HepG2 (cell line): Measurements from ENCODE around the gene RAB15. TPM values are rescaled to one million over a fixed set of nuclear protein-coding genes. Genes with fewer than 3 reads are reported as not detected.
A peak's percentile ranks its signal among the peaks of the same experiment; 100 is the strongest.

ENCODE experiments used
- BRD4 ChIP-seq: sonication (generic); formaldehyde crosslinking; IDR thresholded peaks from 2 replicates; pipeline ENCODE4 v1.4.0; 2020; ENCODE audit warnings: missing genetic modification reagents
- GATAD1 ChIP-seq: IDR thresholded peaks from 2 replicates; pipeline ENCODE4 v1.6.1; 2016; ENCODE audit warnings: missing genetic modification reagents, missing compliant biosample characterization
- GATAD2A ChIP-seq: IDR thresholded peaks from 2 replicates; pipeline ENCODE4 v1.6.1; 2016
- HDAC1 ChIP-seq: sonication (generic); formaldehyde crosslinking; IDR thresholded peaks from 2 replicates; pipeline ENCODE4 v1.5.1; 2020; ENCODE audit warnings: mild to moderate bottlenecking, missing genetic modification reagents
- HNF4G ChIP-seq, 2 experiments: sonication (generic) in 1 of 2; formaldehyde crosslinking in 1 of 2; IDR thresholded peaks; 2 replicates each; pipeline versions ENCODE4 v1.4.0 to v1.6.1; 2011 to 2020; ENCODE audit warnings: borderline replicate concordance in 2 of 2, low read depth in 2 of 2, mild to moderate bottlenecking in 2 of 2, low read length in 1 of 2, missing genetic modification reagents in 1 of 2, moderate library complexity in 1 of 2
- IRF2 ChIP-seq: IDR thresholded peaks from 2 replicates; pipeline ENCODE4 v1.6.1; 2018; ENCODE audit warnings: missing genetic modification reagents, missing compliant biosample characterization
- MBNL3 ChIP-seq: fragments of 250-450 bp; sonication (Bioruptor Pico); conservative IDR thresholded peaks from 2 replicates; pipeline ENCODE4 v1.8.0; 2022; ENCODE audit warnings: mild to moderate bottlenecking, inconsistent platforms
- MIER2 ChIP-seq: IDR thresholded peaks from 2 replicates; pipeline ENCODE4 v1.6.1; 2016; ENCODE audit warnings: missing biosample characterization, missing genetic modification reagents
- NCOR1 ChIP-seq: fragments of 200-600 bp; sonication (generic); IDR thresholded peaks from 2 replicates; pipeline ENCODE4 v1.7.0; 2017; ENCODE audit warnings: antibody characterized with exemption, low read length, borderline replicate concordance
- POLR2AphosphoS2 ChIP-seq: IDR thresholded peaks from 2 replicates; pipeline ENCODE4 v1.6.1; 2011; ENCODE audit warnings: low read depth, low read length, improper control_type of control experiment
- SIN3B ChIP-seq: fragments of 150-350 bp; IDR thresholded peaks from 2 replicates; pipeline ENCODE4 v1.6.1; 2014; ENCODE audit warnings: low read length
- SMAD9 ChIP-seq: sonication (generic); formaldehyde crosslinking; IDR thresholded peaks from 2 replicates; pipeline ENCODE4 v1.5.1; 2020; ENCODE audit warnings: mild to moderate bottlenecking, missing genetic modification reagents
- STAG1 ChIP-seq: sonication (generic); formaldehyde crosslinking; IDR thresholded peaks from 2 replicates; pipeline ENCODE4 v1.4.0; 2020; ENCODE audit warnings: missing genetic modification reagents
- TBP ChIP-seq: sonication (generic); formaldehyde crosslinking; IDR thresholded peaks from 2 replicates; pipeline ENCODE4 v1.5.0; 2020; ENCODE audit warnings: missing genetic modification reagents
- ZNF446 ChIP-seq: sonication (generic); formaldehyde crosslinking; IDR thresholded peaks from 2 replicates; pipeline ENCODE4 v1.5.0; 2020; ENCODE audit warnings: mild to moderate bottlenecking, missing genetic modification reagents
- ZNF713 ChIP-seq: sonication (generic); formaldehyde crosslinking; IDR thresholded peaks from 2 replicates; pipeline ENCODE4 v1.4.0; 2020; ENCODE audit warnings: mild to moderate bottlenecking, missing genetic modification reagents
- ZNF720 ChIP-seq: sonication (generic); formaldehyde crosslinking; IDR thresholded peaks from 2 replicates; pipeline ENCODE4 v1.4.0; 2020; ENCODE audit warnings: missing genetic modification reagents
- polyA plus RNA-seq, 8 experiments: library from polyadenylated mRNA; depleted of rRNA in 3 of 8; stranded (reverse) in 7 of 8; unstranded in 1 of 8; fragments of >200 nt; fragmentation: Illumina TruSeq in 4 of 8; extraction: Trizol in 4 of 8; gene quantifications; 2 replicates each; pipeline versions ENCODE4 v1.2.1 to v1.2.3, GENCODE V29; 2011 to 2016; ENCODE audit warnings: low read depth in 4 of 8, missing spikeins in 1 of 8, mixed read lengths in 1 of 8; ENCODE audit not compliant: insufficient read depth in 1 of 8
- total RNA-seq, 5 experiments: library from RNA; depleted of rRNA; stranded (reverse); fragments of >200 nt; fragmentation: Illumina TruSeq; extraction: Trizol; gene quantifications; 2 replicates each; pipeline ENCODE4 v1.2.3, GENCODE V29; 2016; ENCODE audit warnings: low read depth in 1 of 5
- TF ChIP-seq, protein P1 (sequence below): sonication (generic); formaldehyde crosslinking; IDR thresholded peaks from 2 replicates; pipeline ENCODE4 v1.4.0; 2020; ENCODE audit warnings: mild to moderate bottlenecking, missing genetic modification reagents, borderline replicate concordance
- TF ChIP-seq, protein P2 (sequence below): IDR thresholded peaks from 2 replicates; pipeline ENCODE4 v1.6.1; 2016; ENCODE audit warnings: control low read depth
- TF ChIP-seq, protein P3 (sequence below): sonication (generic); formaldehyde crosslinking; conservative IDR thresholded peaks from 2 replicates; pipeline ENCODE4 v1.4.0; 2020; ENCODE audit warnings: mild to moderate bottlenecking, missing genetic modification reagents, moderate library complexity
- TF ChIP-seq, protein P4 (sequence below): sonication (generic); formaldehyde crosslinking; IDR thresholded peaks from 2 replicates; pipeline ENCODE4 v1.8.0; 2022; ENCODE audit warnings: missing genetic modification reagents, low read depth, mild to moderate bottlenecking, borderline replicate concordance
- TF ChIP-seq, protein P5 (sequence below): sonication (generic); formaldehyde crosslinking; IDR thresholded peaks from 2 replicates; pipeline ENCODE4 v1.8.1; 2023; ENCODE audit warnings: mild to moderate bottlenecking, missing genetic modification reagents
- TF ChIP-seq, protein P6 (sequence below): IDR thresholded peaks from 2 replicates; pipeline ENCODE4 v1.6.1; 2012; ENCODE audit warnings: inconsistent platforms

The RAB15 gene
- total and polyA plus RNA-seq, 2 of the 13 experiments (the other 11 are each of a cell fraction or from before 2014, with no cell fraction given) = 7.4 to 18.5 TPM

DNA sequence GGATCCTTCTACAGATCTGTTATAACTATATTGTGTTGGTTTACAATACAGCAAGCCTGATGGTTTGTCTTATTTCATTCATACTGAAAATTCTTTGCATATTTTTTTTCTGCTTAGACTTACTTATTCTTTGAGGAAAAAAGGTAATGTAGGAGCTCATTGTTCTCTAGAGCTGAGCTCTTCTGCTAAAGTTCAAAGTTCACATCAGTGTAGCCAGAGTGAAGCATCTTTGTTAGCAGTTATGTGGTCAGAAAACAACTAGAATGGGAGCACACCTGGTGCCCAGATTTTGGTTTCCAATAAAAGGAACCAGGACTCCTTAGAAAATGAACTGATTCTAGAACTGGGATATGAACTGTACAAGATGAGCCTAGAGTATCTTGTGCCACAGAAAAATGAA, 39.9 kb downstream of the RAB15 start (continued):
- TF ChIP-seq, protein P1, sequence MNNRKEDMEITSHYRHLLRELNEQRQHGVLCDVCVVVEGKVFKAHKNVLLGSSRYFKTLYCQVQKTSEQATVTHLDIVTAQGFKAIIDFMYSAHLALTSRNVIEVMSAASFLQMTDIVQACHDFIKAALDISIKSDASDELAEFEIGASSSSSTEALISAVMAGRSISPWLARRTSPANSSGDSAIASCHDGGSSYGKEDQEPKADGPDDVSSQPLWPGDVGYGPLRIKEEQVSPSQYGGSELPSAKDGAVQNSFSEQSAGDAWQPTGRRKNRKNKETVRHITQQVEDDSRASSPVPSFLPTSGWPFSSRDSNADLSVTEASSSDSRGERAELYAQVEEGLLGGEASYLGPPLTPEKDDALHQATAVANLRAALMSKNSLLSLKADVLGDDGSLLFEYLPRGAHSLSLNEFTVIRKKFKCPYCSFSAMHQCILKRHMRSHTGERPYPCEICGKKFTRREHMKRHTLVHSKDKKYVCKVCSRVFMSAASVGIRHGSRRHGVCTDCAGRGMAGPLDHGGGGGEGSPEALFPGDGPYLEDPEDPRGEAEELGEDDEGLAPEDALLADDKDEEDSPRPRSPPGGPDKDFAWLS (CRISPR knock-in tag) = no peak
- TF ChIP-seq IRF2 (no peak), STAG1 (no peak), TBP (CRISPR knock-in tag) (no peak), SMAD9 (CRISPR knock-in tag) (no peak), SIN3B (no peak), HNF4G (IDR thresholded peaks at IDR 0.05; ENCODE audit: borderline replicate concordance, low read depth, low read length) (peak; percentile 42; the same call in 1 of the 2 replicates), HNF4G (CRISPR knock-in tag; IDR thresholded peaks at IDR 0.05; ENCODE audit: borderline replicate concordance, low read depth) (no peak), NCOR1 (peak; percentile 77; the same call in 1 of the 2 replicates), MIER2 (no peak), ZNF713 (CRISPR knock-in tag) (no peak), GATAD1 (CRISPR knock-in tag) (no peak), MBNL3 (no peak), ZNF720 (no peak), POLR2AphosphoS2 (no peak), HDAC1 (no peak), ZNF446 (CRISPR knock-in tag) (no peak), BRD4 (CRISPR knock-in tag) (no peak), GATAD2A (peak; percentile 56)
- TF ChIP-seq, protein P2, sequence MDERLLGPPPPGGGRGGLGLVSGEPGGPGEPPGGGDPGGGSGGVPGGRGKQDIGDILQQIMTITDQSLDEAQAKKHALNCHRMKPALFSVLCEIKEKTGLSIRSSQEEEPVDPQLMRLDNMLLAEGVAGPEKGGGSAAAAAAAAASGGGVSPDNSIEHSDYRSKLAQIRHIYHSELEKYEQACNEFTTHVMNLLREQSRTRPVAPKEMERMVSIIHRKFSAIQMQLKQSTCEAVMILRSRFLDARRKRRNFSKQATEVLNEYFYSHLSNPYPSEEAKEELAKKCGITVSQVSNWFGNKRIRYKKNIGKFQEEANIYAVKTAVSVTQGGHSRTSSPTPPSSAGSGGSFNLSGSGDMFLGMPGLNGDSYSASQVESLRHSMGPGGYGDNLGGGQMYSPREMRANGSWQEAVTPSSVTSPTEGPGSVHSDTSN (CRISPR knock-in tag) = no peak
- TF ChIP-seq, protein P3, sequence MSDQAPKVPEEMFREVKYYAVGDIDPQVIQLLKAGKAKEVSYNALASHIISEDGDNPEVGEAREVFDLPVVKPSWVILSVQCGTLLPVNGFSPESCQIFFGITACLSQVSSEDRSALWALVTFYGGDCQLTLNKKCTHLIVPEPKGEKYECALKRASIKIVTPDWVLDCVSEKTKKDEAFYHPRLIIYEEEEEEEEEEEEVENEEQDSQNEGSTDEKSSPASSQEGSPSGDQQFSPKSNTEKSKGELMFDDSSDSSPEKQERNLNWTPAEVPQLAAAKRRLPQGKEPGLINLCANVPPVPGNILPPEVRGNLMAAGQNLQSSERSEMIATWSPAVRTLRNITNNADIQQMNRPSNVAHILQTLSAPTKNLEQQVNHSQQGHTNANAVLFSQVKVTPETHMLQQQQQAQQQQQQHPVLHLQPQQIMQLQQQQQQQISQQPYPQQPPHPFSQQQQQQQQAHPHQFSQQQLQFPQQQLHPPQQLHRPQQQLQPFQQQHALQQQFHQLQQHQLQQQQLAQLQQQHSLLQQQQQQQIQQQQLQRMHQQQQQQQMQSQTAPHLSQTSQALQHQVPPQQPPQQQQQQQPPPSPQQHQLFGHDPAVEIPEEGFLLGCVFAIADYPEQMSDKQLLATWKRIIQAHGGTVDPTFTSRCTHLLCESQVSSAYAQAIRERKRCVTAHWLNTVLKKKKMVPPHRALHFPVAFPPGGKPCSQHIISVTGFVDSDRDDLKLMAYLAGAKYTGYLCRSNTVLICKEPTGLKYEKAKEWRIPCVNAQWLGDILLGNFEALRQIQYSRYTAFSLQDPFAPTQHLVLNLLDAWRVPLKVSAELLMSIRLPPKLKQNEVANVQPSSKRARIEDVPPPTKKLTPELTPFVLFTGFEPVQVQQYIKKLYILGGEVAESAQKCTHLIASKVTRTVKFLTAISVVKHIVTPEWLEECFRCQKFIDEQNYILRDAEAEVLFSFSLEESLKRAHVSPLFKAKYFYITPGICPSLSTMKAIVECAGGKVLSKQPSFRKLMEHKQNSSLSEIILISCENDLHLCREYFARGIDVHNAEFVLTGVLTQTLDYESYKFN = 0 out of 2 replicates have a peak, but pooled peaks have one; percentile 30
- TF ChIP-seq, protein P4, sequence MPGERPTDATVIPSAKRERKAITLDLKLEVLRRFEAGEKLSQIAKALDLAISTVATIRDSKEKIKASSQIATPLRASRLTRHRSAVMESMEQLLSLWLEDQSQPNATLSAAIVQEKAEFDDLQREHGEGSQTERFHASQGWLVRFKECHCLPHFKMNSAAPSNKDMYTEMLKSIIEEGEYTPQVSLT (CRISPR knock-in tag) = no peak
- TF ChIP-seq, protein P5, sequence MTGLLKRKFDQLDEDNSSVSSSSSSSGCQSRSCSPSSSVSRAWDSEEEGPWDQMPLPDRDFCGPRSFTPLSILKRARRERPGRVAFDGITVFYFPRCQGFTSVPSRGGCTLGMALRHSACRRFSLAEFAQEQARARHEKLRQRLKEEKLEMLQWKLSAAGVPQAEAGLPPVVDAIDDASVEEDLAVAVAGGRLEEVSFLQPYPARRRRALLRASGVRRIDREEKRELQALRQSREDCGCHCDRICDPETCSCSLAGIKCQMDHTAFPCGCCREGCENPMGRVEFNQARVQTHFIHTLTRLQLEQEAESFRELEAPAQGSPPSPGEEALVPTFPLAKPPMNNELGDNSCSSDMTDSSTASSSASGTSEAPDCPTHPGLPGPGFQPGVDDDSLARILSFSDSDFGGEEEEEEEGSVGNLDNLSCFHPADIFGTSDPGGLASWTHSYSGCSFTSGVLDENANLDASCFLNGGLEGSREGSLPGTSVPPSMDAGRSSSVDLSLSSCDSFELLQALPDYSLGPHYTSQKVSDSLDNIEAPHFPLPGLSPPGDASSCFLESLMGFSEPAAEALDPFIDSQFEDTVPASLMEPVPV (CRISPR knock-in tag) = no peak
- TF ChIP-seq, protein P6, sequence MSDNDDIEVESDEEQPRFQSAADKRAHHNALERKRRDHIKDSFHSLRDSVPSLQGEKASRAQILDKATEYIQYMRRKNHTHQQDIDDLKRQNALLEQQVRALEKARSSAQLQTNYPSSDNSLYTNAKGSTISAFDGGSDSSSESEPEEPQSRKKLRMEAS = no peak
